ENCODE measurements around the gene SRPX. TPM values are rescaled to one million over a fixed set of nuclear protein-coding genes. Genes with fewer than 3 reads are reported as not detected.

Gene SRPX
- total RNA-seq, 1 donor from 2014 or later: 45.2 TPM

DNA sequence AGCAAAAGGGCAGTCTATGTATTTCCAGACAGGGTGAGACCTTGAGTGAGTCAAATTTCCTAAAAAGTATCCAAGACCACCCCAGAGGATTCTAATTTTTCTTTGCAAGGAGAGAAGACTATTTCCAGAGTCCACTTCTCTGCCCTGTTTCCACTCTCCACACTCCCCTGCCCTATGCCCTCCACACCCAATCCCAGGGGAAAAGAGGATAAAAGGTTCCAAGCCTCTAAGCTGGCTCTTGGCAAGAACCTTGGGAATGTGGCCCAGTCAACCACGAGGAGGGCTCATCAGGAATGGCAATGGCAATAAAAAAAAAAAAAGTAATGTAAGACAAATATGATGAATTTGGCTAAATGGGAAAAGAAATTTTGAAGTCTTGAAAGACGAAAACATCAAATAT, 65.9 kb downstream of the SRPX start:
- ATAC-seq: no peak
- intact Hi-C loops (cut with micrococcal nuclease): no loop called here
- DNase-seq: no peak

GRCh38 chrX:38154340-38154739, 66.3 kb downstream of the SRPX start:
- ATAC-seq: no peak
- intact Hi-C loops (cut with micrococcal nuclease): no loop called here
- no peak for DNase-seq

- intact Hi-C loops (cut with micrococcal nuclease): no loop called here
- DNase-seq: no peak
- ATAC-seq: no peak
Measured at GRCh38 chrX:38151441-38151840, 69.2 kb downstream of the SRPX start.

DNA sequence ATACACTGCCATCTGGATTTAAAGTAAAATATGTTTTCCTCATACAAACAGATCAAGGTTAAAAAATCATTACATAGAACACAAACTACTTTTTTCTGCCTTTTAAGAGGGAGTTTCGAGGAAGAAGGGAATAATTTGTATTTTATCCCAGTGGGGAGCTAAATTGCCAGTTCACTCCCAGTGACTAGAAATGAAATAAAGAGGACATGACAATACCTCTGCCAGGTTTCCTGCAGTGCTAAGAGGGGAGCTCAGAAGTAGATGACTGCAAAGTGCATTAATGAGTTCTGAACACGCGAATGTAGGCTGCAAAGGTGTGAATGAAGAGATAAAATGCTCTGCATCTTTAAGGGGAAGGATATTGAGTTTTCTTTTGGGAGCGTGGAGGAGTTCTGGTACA, 69.7 kb downstream of the SRPX start:
- ATAC-seq (no peak), DNase-seq (no peak)
- intact Hi-C loops (cut with micrococcal nuclease): no loop called here

- no peak for DNase-seq
- ATAC-seq: no peak
- intact Hi-C loops (cut with micrococcal nuclease): no loop called here
Measured at GRCh38 chrX:38149016-38149415, 71.7 kb downstream of the SRPX start.

DNA sequence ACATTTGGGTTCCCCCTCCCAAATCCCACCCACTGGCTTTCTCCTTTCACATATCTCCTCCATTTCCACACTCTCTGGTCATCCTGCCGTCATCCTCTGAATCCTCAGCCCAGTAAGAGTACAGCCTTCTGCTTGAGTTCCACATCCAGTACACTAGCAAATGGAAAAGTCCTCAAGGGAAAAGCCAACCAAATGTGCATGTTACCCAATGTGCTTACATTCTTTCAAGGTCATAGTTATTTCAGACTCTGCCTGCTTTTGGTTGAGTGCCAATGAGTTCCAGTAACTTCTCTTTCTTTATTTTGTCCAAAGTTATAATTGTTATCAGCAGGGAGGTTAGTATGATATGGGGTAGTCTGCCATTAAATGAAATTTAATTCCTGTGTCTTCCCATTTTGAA, 78.1 kb downstream of the SRPX start:
- intact Hi-C loops (cut with micrococcal nuclease): no loop called here
- ATAC-seq: peak; percentile 65
- no peak for DNase-seq

- DNase-seq (no peak), ATAC-seq (no peak)
- intact Hi-C loops (cut with micrococcal nuclease): no loop called here
Measured at GRCh38 chrX:38138900-38139299, 81.8 kb downstream of the SRPX start.

GRCh38 chrX:38138157-38138891, 82.3 kb downstream of the SRPX start:
- ATAC-seq: no peak

GRCh38 chrX:38129366-38129765, 91.3 kb downstream of the SRPX start:
- ATAC-seq: no peak
- intact Hi-C loops (cut with micrococcal nuclease): no loop called here
- DNase-seq: no peak

More at GRCh38 chrX:38138157-38138891, 82.3 kb downstream of the SRPX start:
- no peak for DNase-seq
- intact Hi-C loops (cut with micrococcal nuclease): no loop called here

GRCh38 chrX:38127961-38128360, 92.7 kb downstream of the SRPX start:
- ATAC-seq (no peak), DNase-seq (no peak)
- intact Hi-C loops (cut with micrococcal nuclease): no loop called here

- DNase-seq: no peak
- no peak for ATAC-seq
- intact Hi-C loops (cut with micrococcal nuclease): no loop called here
Measured at GRCh38 chrX:38126179-38126578, 94.5 kb downstream of the SRPX start.

- DNase-seq (no peak), ATAC-seq (no peak)
- intact Hi-C loops (cut with micrococcal nuclease): no loop called here
Measured at GRCh38 chrX:38124000-38124399, 96.7 kb downstream of the SRPX start.

DNA sequence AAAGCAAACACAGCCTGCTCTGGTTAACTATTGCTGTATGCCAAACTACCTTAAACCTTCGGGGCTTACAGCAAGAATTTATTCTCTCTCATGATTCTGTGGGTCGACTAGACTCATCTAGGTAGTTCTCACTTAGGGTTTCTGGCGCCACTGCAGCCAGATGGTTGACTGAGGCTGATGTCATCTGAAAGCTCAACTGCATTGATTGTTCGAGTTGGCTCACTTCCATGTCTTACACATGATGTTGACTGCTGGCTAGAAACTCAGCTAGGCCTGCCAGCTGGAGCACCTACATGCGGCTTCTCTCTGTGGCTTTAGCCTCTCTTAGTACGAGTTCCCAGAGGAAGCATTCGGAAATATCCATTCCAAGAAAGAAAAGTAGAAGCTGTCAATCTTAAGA, 103.2 kb downstream of the SRPX start:
- ATAC-seq (no peak), DNase-seq (peak; percentile 29)
- intact Hi-C loops (cut with micrococcal nuclease): no loop called here

DNA sequence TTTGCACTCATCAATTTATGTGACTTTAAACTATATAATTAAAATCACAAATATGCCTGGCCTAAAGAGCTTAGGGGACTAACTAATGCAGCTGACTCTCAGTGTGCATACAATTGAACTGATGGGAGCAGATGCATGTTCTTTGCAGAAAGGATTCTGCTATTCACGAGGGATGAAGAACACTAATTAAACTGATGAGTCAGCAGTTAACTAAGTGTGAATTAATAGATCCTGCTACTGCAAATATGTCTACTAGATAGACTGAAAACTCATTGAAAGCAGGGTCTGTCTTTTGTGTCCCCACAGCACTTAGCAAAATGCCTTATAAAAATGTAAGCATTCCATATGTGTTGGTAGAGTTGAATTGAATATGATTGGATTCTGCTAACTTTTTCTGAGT, 104.0 kb downstream of the SRPX start:
- DNase-seq (no peak), ATAC-seq (no peak)
- intact Hi-C loops (cut with micrococcal nuclease): no loop called here

DNA sequence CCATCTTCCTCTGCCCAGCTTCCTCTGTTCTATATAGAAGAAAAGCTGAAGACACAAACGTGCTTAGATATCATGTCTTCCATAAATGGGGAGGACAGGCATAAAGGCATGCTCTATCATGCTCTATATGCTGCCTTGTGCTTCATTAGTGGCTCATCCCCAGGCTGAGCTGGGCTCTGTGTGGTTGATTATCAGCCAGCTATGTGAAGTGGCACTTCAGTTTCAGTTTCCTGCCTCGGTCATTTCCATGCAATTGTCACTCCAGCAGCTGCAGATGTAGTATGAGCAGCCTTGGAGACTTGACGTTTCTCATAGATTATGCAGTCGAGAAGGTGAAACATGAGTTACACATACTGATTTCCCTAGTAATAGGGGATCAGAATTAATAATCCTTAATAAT, 108.1 kb downstream of the SRPX start:
- ATAC-seq (no peak), DNase-seq (no peak)
- intact Hi-C loops (cut with micrococcal nuclease): no loop called here

DNA sequence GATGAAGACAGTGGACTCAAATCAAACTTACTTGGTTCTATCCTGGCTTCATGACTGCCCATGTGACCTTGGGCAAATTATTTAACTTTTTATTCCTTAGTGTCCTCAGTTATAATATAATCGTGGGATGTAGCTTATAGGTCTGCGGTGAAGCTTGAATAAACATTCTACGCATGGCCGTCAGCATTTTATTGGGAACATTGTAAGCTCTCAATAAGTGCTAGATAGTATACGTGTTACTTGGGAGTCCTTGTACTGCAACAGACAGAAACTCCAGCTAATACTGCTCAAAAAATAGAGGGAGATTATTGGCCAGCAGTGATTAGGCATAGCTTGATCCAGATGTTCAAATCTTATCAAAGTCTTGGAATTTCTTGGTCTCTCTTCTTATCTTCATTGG, 109.5 kb downstream of the SRPX start:
- ATAC-seq (no peak), DNase-seq (no peak)
- intact Hi-C loops (cut with micrococcal nuclease): no loop called here

- ATAC-seq (no peak), DNase-seq (no peak)
- intact Hi-C loops (cut with micrococcal nuclease): no loop called here
Measured at GRCh38 chrX:38110231-38110630, 110.4 kb downstream of the SRPX start.

GRCh38 chrX:38109042-38109898, 111.4 kb downstream of the SRPX start:
- intact Hi-C loops (cut with micrococcal nuclease): no loop called here
- ATAC-seq: no peak

GRCh38 chrX:38108364-38108763, 112.3 kb downstream of the SRPX start:
- intact Hi-C loops (cut with micrococcal nuclease): no loop called here
- DNase-seq: no peak
- no peak for ATAC-seq

More at GRCh38 chrX:38109042-38109898, 111.4 kb downstream of the SRPX start:
- DNase-seq: no peak

GRCh38 chrX:38106991-38107655, 113.5 kb downstream of the SRPX start:
- intact Hi-C loops (cut with micrococcal nuclease): no loop called here
- no peak for DNase-seq

More at GRCh38 chrX:38106991-38107655, 113.5 kb downstream of the SRPX start:
- ATAC-seq: no peak

Measured in left ventricle myocardium superior (tissue), 1 donor.